GM18519 (cell line): ENCODE measurements around the gene ALDH1B1.
A peak's percentile ranks its signal among the peaks of the same experiment; 100 is the strongest.
"Not testable (repeated sequence)": the region's sequence is repeated elsewhere in the genome, so short reads cannot be mapped to it uniquely, and the experiment has no call there.

ENCODE experiments used
- ATAC-seq: cut with Tn5 transposase; IDR thresholded peaks from one replicate; pipeline ENCODE4 v1.9.1; 2021; ENCODE audit warnings: mild to moderate bottlenecking, moderate library complexity; ENCODE audit not compliant: unreplicated experiment, low FRiP score

The ALDH1B1 gene

GRCh38 chr9:38360839-38361472, 31.5 kb upstream of the ALDH1B1 start:
- ATAC-seq: no peak

- no peak for ATAC-seq
Observed at GRCh38 chr9:38361473-38361850, 31.0 kb upstream of the ALDH1B1 start.

GRCh38 chr9:38362852-38363588, 29.5 kb upstream of the ALDH1B1 start:
- ATAC-seq: no peak

GRCh38 chr9:38363589-38363925, 28.9 kb upstream of the ALDH1B1 start:
- no peak for ATAC-seq

- ATAC-seq: no peak
Observed at GRCh38 chr9:38367898-38368297, 24.6 kb upstream of the ALDH1B1 start.

- no peak for ATAC-seq
Observed at GRCh38 chr9:38368731-38369130, 23.8 kb upstream of the ALDH1B1 start.

- no peak for ATAC-seq
Observed at GRCh38 chr9:38370176-38370575, 22.3 kb upstream of the ALDH1B1 start.

GRCh38 chr9:38371495-38371894, 21.0 kb upstream of the ALDH1B1 start:
- ATAC-seq: peak; percentile 61

GRCh38 chr9:38372762-38373619, 19.5 kb upstream of the ALDH1B1 start:
- ATAC-seq: no peak

GRCh38 chr9:38373679-38374078, 18.8 kb upstream of the ALDH1B1 start:
- no peak for ATAC-seq

- ATAC-seq: no peak
Observed at GRCh38 chr9:38374847-38375571, 17.5 kb upstream of the ALDH1B1 start.

GRCh38 chr9:38375572-38375963, 16.9 kb upstream of the ALDH1B1 start:
- no peak for ATAC-seq

- no peak for ATAC-seq
Observed at GRCh38 chr9:38376021-38376670, 16.4 kb upstream of the ALDH1B1 start.

GRCh38 chr9:38377336-38378083, 15.0 kb upstream of the ALDH1B1 start:
- ATAC-seq: not testable (repeated sequence)

GRCh38 chr9:38380230-38380871, 12.2 kb upstream of the ALDH1B1 start:
- ATAC-seq: no peak

GRCh38 chr9:38380872-38381534, 11.5 kb upstream of the ALDH1B1 start:
- ATAC-seq: no peak

- no peak for ATAC-seq
Observed at GRCh38 chr9:38382141-38382540, 10.4 kb upstream of the ALDH1B1 start.

GRCh38 chr9:38384990-38385848, 7.3 kb upstream of the ALDH1B1 start:
- ATAC-seq: no peak
